ENCODE data around the gene PRF1.

Gene PRF1

DNA sequence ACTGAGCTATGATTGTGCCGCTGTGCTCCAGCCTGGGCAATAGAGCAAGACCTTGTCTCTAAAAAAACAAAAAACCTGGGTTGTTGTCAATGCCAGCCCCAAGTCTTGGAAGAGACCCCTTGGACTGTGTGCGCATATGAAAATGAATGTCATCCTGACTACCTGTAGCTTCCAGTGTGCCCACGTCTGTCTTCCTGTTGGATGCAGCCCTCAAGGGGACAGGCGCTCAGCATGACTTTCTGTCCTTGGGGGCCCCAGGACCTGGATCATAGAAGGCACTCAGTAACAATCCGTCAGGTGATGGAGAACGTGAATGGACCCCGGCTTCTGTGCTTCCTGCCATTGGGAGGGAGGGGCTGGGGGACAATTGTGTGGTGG, 9.0 kb downstream of the PRF1 start:
- no peak overlapping the region for H3K4me3 ChIP-seq (ENCODE audit: low read depth, low read length)
- H2AFZ ChIP-seq (ENCODE audit: low read length, unreplicated experiment): no peak overlapping the region
- H3K36me3 ChIP-seq (ENCODE audit: insufficient read depth, low read length): no peaks in the 10 kb centered on the region
- no peak overlapping the region for H3K27ac ChIP-seq (ENCODE audit: low read depth, low read length)
- no peaks in the 10 kb centered on the region for H3K4me1 ChIP-seq (ENCODE audit: control insufficient read depth, insufficient read depth, low read length, unreplicated experiment)
- no peaks in the 10 kb centered on the region for H3K79me2 ChIP-seq (ENCODE audit: control insufficient read depth, insufficient read depth, low read length, unreplicated experiment)
- H3K27me3 ChIP-seq (ENCODE audit: insufficient read depth, low read length): peaks cover 31% of the 10 kb centered on the region

- no peaks in the 10 kb centered on the region for H3K4me1 ChIP-seq (ENCODE audit: control insufficient read depth, insufficient read depth, low read length, unreplicated experiment)
- H2AFZ ChIP-seq (ENCODE audit: low read length, unreplicated experiment): no peak overlapping the region
- no peak overlapping the region for H3K27ac ChIP-seq (ENCODE audit: low read depth, low read length)
- H3K4me3 ChIP-seq (ENCODE audit: low read depth, low read length): no peak overlapping the region
- H3K36me3 ChIP-seq (ENCODE audit: insufficient read depth, low read length): no peaks in the 10 kb centered on the region
- H3K79me2 ChIP-seq (ENCODE audit: control insufficient read depth, insufficient read depth, low read length, unreplicated experiment): no peaks in the 10 kb centered on the region
- peaks cover 36% of the 10 kb centered on the region for H3K27me3 ChIP-seq (ENCODE audit: insufficient read depth, low read length)
These were observed 9.6 kb downstream of the PRF1 start for GRCh38 chr10:70592746-70593512.

GRCh38 chr10:70592186-70592735, 10.3 kb downstream of the PRF1 start:
- Histone ChIP-seq H3K27me3 (ENCODE audit: insufficient read depth, low read length) (peaks cover 41% of the 10 kb centered on the region), H3K27ac (ENCODE audit: low read depth, low read length) (no peak overlapping the region), H3K79me2 (ENCODE audit: control insufficient read depth, insufficient read depth, low read length, unreplicated experiment) (no peaks in the 10 kb centered on the region), H3K4me3 (ENCODE audit: low read depth, low read length) (no peak overlapping the region), H3K4me1 (ENCODE audit: control insufficient read depth, insufficient read depth, low read length, unreplicated experiment) (no peaks in the 10 kb centered on the region), H2AFZ (ENCODE audit: low read length, unreplicated experiment) (no peak overlapping the region), H3K36me3 (ENCODE audit: insufficient read depth, low read length) (no peaks in the 10 kb centered on the region)

DNA sequence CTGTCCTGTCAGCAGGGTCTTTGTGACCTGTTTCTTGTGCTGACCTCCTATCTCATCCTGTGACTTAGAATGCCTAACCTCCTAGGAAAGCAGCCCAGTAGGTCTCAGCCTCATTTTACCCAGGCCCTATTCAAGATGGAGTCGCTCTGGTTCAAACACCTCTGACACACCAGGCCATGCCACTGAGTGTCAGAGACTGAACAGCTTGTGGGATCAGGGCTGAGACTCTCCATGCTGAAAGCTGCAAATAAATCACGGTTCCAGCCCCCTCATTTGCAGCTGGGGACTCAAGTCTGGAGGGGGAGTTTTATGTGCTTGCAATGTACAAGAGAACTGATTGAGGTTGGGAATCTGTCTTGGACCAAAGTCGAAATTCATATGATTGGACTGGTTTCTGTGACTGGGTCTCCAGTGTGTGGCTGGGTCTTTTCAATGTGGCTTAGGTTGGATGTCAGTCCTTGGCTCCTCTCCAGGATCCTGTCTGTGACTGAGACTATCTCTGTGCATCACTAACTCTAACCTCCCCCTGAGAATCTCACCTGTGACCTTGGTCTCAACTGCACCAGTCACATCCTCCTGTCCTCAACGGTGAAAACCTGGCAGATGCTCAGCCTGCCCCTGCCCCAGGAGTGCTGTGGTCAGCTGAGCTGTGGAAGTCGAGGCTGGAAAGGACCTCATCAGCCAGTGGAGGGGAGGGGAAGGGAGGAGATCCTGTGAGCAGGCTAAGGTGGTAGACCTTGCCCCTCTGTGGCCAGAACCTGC, 11.7 kb downstream of the PRF1 start:
- Histone ChIP-seq H3K36me3 (ENCODE audit: insufficient read depth, low read length) (no peaks in the 10 kb centered on the region), H3K27ac (ENCODE audit: low read depth, low read length) (no peak overlapping the region), H2AFZ (ENCODE audit: low read length, unreplicated experiment) (no peak overlapping the region), H3K4me3 (ENCODE audit: low read depth, low read length) (no peak overlapping the region), H3K79me2 (ENCODE audit: control insufficient read depth, insufficient read depth, low read length, unreplicated experiment) (no peaks in the 10 kb centered on the region), H3K27me3 (ENCODE audit: insufficient read depth, low read length) (peaks cover 44% of the 10 kb centered on the region), H3K4me1 (ENCODE audit: control insufficient read depth, insufficient read depth, low read length, unreplicated experiment) (no peaks in the 10 kb centered on the region)

DNA sequence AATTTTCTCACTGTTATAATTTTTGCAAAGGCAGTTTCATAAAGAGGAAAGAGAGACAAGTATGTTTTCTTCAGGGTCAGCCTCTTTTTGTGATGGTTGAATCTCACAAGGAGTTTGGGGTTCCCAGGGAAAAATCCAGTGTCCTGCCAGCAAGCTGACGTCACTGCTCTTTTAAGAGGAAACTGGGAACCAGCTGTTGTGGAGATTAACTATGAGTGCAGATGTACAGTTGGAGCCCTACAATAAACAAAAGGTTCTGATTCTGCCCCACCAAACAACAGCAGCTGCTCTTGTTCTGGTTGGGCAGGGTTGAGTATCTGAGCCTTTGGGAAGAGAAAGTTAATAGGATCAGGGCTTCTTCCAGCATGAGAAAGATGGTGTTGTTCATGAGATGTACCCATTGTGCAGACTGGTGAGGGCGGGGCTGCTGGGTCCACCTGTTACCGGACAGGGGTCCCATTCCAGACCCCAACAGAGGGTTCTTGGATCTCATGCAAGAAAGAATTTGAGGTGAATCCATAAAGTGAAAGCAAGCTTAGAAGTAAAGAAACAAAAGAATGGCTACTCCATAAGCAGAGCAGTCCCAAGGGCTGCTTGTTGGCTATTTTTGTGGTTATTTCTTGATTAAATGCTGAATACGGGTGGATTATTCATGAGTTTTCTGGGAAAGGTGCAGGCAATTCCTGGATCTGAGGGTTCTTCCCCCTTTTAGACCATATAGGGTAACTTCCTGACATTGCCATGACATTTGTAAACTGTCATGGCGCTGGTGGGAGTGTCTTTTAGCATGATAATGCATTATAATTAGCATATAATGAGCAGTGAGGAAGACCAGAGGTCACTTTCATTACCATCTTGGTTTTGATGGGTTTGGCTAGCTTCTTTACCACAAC, 12.5 kb downstream of the PRF1 start:
- Histone ChIP-seq H3K36me3 (ENCODE audit: insufficient read depth, low read length) (no peaks in the 10 kb centered on the region), H3K79me2 (ENCODE audit: control insufficient read depth, insufficient read depth, low read length, unreplicated experiment) (no peaks in the 10 kb centered on the region), H3K27me3 (ENCODE audit: insufficient read depth, low read length) (peaks cover 44% of the 10 kb centered on the region), H2AFZ (ENCODE audit: low read length, unreplicated experiment) (no peak overlapping the region), H3K27ac (ENCODE audit: low read depth, low read length) (no peak overlapping the region), H3K4me3 (ENCODE audit: low read depth, low read length) (no peak overlapping the region), H3K4me1 (ENCODE audit: control insufficient read depth, insufficient read depth, low read length, unreplicated experiment) (no peaks in the 10 kb centered on the region)

DNA sequence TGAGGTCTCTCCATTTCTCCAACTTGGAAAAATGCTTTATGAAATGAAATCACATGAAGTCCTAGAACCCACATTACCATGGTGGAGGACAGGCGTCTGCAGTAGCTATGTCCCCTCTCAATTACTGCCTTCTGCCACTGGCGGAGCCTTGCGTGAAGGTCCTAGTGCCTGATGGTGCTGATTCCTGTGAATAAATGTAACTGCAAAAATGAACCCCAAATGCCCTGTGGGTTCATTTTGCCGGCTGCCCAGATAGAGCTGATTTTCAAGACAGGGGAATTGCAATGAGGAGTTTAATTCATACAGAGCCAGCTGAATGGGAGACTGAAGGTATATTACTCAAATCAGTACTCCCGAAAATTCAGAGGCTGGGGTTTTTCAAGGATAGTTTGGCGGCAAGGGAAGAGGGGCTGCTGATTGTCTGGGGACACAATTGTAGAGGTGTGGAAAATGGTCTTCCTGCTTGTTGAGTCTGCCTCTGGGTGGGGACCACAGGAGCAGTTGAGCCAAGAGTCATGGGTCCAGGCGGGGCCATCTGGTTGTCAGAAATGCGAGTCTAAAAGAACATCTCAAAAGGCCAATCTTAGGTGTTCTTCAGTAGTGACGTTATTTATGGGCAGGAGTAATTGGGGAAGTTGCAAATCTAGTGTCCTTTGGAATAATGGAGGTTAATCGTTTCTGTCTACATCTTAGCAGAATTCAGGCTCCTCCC, 13.5 kb downstream of the PRF1 start:
- Histone ChIP-seq H3K4me3 (ENCODE audit: low read depth, low read length) (no peak overlapping the region), H3K79me2 (ENCODE audit: control insufficient read depth, insufficient read depth, low read length, unreplicated experiment) (no peaks in the 10 kb centered on the region), H2AFZ (ENCODE audit: low read length, unreplicated experiment) (no peak overlapping the region), H3K27ac (ENCODE audit: low read depth, low read length) (no peak overlapping the region), H3K27me3 (ENCODE audit: insufficient read depth, low read length) (peaks cover 44% of the 10 kb centered on the region), H3K36me3 (ENCODE audit: insufficient read depth, low read length) (no peaks in the 10 kb centered on the region), H3K4me1 (ENCODE audit: control insufficient read depth, insufficient read depth, low read length, unreplicated experiment) (no peaks in the 10 kb centered on the region)

GRCh38 chr10:70588255-70588654, 14.3 kb downstream of the PRF1 start:
- H2AFZ ChIP-seq (ENCODE audit: low read length, unreplicated experiment): no peak overlapping the region
- H3K36me3 ChIP-seq (ENCODE audit: insufficient read depth, low read length): no peaks in the 10 kb centered on the region
- H3K27me3 ChIP-seq (ENCODE audit: insufficient read depth, low read length): peaks cover 40% of the 10 kb centered on the region
- H3K27ac ChIP-seq (ENCODE audit: low read depth, low read length): no peak overlapping the region
- H3K79me2 ChIP-seq (ENCODE audit: control insufficient read depth, insufficient read depth, low read length, unreplicated experiment): no peaks in the 10 kb centered on the region
- H3K4me3 ChIP-seq (ENCODE audit: low read depth, low read length): no peak overlapping the region
- H3K4me1 ChIP-seq (ENCODE audit: control insufficient read depth, insufficient read depth, low read length, unreplicated experiment): no peaks in the 10 kb centered on the region

GRCh38 chr10:70587045-70587658, 15.4 kb downstream of the PRF1 start:
- peaks cover 40% of the 10 kb centered on the region for H3K27me3 ChIP-seq (ENCODE audit: insufficient read depth, low read length)
- H3K4me3 ChIP-seq (ENCODE audit: low read depth, low read length): no peak overlapping the region
- H2AFZ ChIP-seq (ENCODE audit: low read length, unreplicated experiment): no peak overlapping the region
- H3K27ac ChIP-seq (ENCODE audit: low read depth, low read length): no peak overlapping the region
- H3K79me2 ChIP-seq (ENCODE audit: control insufficient read depth, insufficient read depth, low read length, unreplicated experiment): no peaks in the 10 kb centered on the region
- no peaks in the 10 kb centered on the region for H3K36me3 ChIP-seq (ENCODE audit: insufficient read depth, low read length)
- H3K4me1 ChIP-seq (ENCODE audit: control insufficient read depth, insufficient read depth, low read length, unreplicated experiment): no peaks in the 10 kb centered on the region

GRCh38 chr10:70586348-70586930, 16.1 kb downstream of the PRF1 start:
- Histone ChIP-seq H3K27me3 (ENCODE audit: insufficient read depth, low read length) (peaks cover 36% of the 10 kb centered on the region), H3K36me3 (ENCODE audit: insufficient read depth, low read length) (no peaks in the 10 kb centered on the region), H3K27ac (ENCODE audit: low read depth, low read length) (no peak overlapping the region), H2AFZ (ENCODE audit: low read length, unreplicated experiment) (no peak overlapping the region), H3K4me1 (ENCODE audit: control insufficient read depth, insufficient read depth, low read length, unreplicated experiment) (no peaks in the 10 kb centered on the region), H3K79me2 (ENCODE audit: control insufficient read depth, insufficient read depth, low read length, unreplicated experiment) (no peaks in the 10 kb centered on the region), H3K4me3 (ENCODE audit: low read depth, low read length) (no peak overlapping the region)
